Lower lobe of right lung (tissue), 2 donors: Measurements from ENCODE around the gene DOC2A. TPM values are rescaled to one million over a fixed set of nuclear protein-coding genes. Genes with fewer than 3 reads are reported as not detected.

Experiments
- ATAC-seq, 2 donors: fragments of 200-7000 bp; cut with Tn5 transposase; one replicate each; pipeline ENCODE4 v1.9.1; 2020 to 2022; ENCODE audit warnings: mild to moderate bottlenecking in 2 of 2, moderate library complexity in 2 of 2
- DNase-seq: peaks from one replicate; pipeline ENCODE4 v3.0.0-alpha.2; 2020
- H3K27ac ChIP-seq: fragments of 200-600 bp; one replicate; pipeline ENCODE4 v1.8.0; 2022
- H3K27me3 ChIP-seq: fragments of 200-600 bp; one replicate; pipeline ENCODE4 v1.8.0; 2022; ENCODE audit warnings: low read depth
- H3K36me3 ChIP-seq: fragments of 200-600 bp; one replicate; pipeline ENCODE4 v1.8.0; 2022; ENCODE audit warnings: mild to moderate bottlenecking
- H3K4me1 ChIP-seq: fragments of 200-600 bp; one replicate; pipeline ENCODE4 v1.8.0; 2022
- H3K4me3 ChIP-seq: fragments of 200-600 bp; one replicate; pipeline ENCODE4 v1.8.0; 2022; ENCODE audit warnings: mild to moderate bottlenecking
- H3K9me3 ChIP-seq: fragments of 200-600 bp; one replicate; pipeline ENCODE4 v1.8.0; 2022
- intact Hi-C: fragments of 100-400 bp; cut with DNase I; formaldehyde crosslinking; loops from one replicate; pipeline ENCODE4 v1.11.0; 2022
- total RNA-seq: library from RNA; stranded (reverse); fragmentation: NEBNext Ultra II Directional; extraction: Animal tissue kit (Norgen Biotek cat#: 25700); gene quantifications from one replicate; pipeline ENCODE4 v1.2.1, GENCODE V29; 2021
- TF ChIP-seq, protein P1 (sequence below): fragments of 200-600 bp; IDR thresholded peaks from one replicate; pipeline ENCODE4 v1.8.0; 2022; ENCODE audit warnings: antibody characterized with exemption, mild to moderate bottlenecking
- donor health status: DM: no; HTN: yes; CAD: no; lungs with severe emphysema.

Gene DOC2A
- total RNA-seq, 1 donor from 2014 or later, result 6.4 TPM

- TF ChIP-seq, protein P1, sequence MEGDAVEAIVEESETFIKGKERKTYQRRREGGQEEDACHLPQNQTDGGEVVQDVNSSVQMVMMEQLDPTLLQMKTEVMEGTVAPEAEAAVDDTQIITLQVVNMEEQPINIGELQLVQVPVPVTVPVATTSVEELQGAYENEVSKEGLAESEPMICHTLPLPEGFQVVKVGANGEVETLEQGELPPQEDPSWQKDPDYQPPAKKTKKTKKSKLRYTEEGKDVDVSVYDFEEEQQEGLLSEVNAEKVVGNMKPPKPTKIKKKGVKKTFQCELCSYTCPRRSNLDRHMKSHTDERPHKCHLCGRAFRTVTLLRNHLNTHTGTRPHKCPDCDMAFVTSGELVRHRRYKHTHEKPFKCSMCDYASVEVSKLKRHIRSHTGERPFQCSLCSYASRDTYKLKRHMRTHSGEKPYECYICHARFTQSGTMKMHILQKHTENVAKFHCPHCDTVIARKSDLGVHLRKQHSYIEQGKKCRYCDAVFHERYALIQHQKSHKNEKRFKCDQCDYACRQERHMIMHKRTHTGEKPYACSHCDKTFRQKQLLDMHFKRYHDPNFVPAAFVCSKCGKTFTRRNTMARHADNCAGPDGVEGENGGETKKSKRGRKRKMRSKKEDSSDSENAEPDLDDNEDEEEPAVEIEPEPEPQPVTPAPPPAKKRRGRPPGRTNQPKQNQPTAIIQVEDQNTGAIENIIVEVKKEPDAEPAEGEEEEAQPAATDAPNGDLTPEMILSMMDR, result no peak
- intact Hi-C loops, result no loop called here
- Histone ChIP-seq H3K4me3 (no peak overlapping the region), H3K9me3 (no peaks in the 10 kb centered on the region), H3K36me3 (peaks cover 100% of the 10 kb centered on the region), H3K27me3 (no peaks in the 10 kb centered on the region), H3K4me1 (peaks cover 34% of the 10 kb centered on the region), H3K27ac (peak overlapping the region; percentile 44)
- DNase-seq (peak; percentile 29), ATAC-seq (no peak)
These were observed 28.0 kb downstream of the DOC2A start for GRCh38 chr16:29982560-29983419.

GRCh38 chr16:29978564-29979270 is 32.1 kb downstream of the DOC2A start:
- H3K27me3 ChIP-seq, result no peaks in the 10 kb centered on the region
- H3K9me3 ChIP-seq, result no peaks in the 10 kb centered on the region
- peaks cover 65% of the 10 kb centered on the region for H3K36me3 ChIP-seq
- TF ChIP-seq, protein P1, result no peak
- DNase-seq (peak; percentile 32), ATAC-seq (no peak)
- H3K27ac ChIP-seq, result peak overlapping the region; percentile 91
- intact Hi-C loops, result no loop called here
- peaks cover 28% of the 10 kb centered on the region for H3K4me1 ChIP-seq
- no peak overlapping the region for H3K4me3 ChIP-seq

- DNase-seq (no peak), ATAC-seq (no peak)
- Histone ChIP-seq H3K27ac (peak overlapping the region; percentile 91), H3K4me3 (no peak overlapping the region), H3K27me3 (no peaks in the 10 kb centered on the region), H3K4me1 (peaks cover 26% of the 10 kb centered on the region), H3K36me3 (peaks cover 59% of the 10 kb centered on the region), H3K9me3 (no peaks in the 10 kb centered on the region)
- TF ChIP-seq, protein P1, result no peak
- intact Hi-C loops, result no loop called here
These were observed 32.7 kb downstream of the DOC2A start for GRCh38 chr16:29978081-29978480.

GRCh38 chr16:29977063-29977825 is 33.6 kb downstream of the DOC2A start:
- Histone ChIP-seq H3K36me3 (peaks cover 54% of the 10 kb centered on the region), H3K9me3 (no peaks in the 10 kb centered on the region), H3K4me3 (peak overlapping the region; percentile 99), H3K4me1 (peaks cover 28% of the 10 kb centered on the region), H3K27me3 (no peaks in the 10 kb centered on the region), H3K27ac (peak overlapping the region; percentile 91)
- DNase-seq, result peak; percentile 32
- ATAC-seq, result no peak
- intact Hi-C loops, result no loop called here
- TF ChIP-seq, protein P1, result no peak

- Histone ChIP-seq H3K36me3 (peaks cover 53% of the 10 kb centered on the region), H3K4me3 (peak overlapping the region; percentile 99), H3K27ac (peak overlapping the region; percentile 91), H3K27me3 (no peaks in the 10 kb centered on the region), H3K9me3 (no peaks in the 10 kb centered on the region), H3K4me1 (peaks cover 28% of the 10 kb centered on the region)
- TF ChIP-seq, protein P1, result no peak
- intact Hi-C loops, result no loop called here
- ATAC-seq (no peak), DNase-seq (peak; percentile 32)
These were observed 34.9 kb downstream of the DOC2A start for GRCh38 chr16:29975811-29976511.
